Chondrocyte (in vitro differentiated cells): ENCODE results near the gene SLIT3. TPM values are rescaled to one million over a fixed set of nuclear protein-coding genes. Genes with fewer than 3 reads are reported as not detected.

Source experiments
- DNase-seq: peaks from one replicate; pipeline ENCODE4 v3.0.0; 2021; ENCODE audit warnings: mixed read lengths, low spot score
- H3K27ac Mint-ChIP-seq: one replicate; pipeline ENCODE4 v1.8.0; 2021; ENCODE audit warnings: mild to moderate bottlenecking, moderate library complexity, mixed read lengths; ENCODE audit not compliant: unreplicated experiment
- H3K27me3 Mint-ChIP-seq: 2 replicates; pipeline ENCODE4 v1.8.0; 2021; ENCODE audit warnings: low read depth, mixed read lengths
- H3K36me3 Mint-ChIP-seq: 2 replicates; pipeline ENCODE4 v1.8.0; 2021; ENCODE audit warnings: low read depth, mixed read lengths
- H3K4me1 Mint-ChIP-seq: 2 replicates; pipeline ENCODE4 v1.8.0; 2021; ENCODE audit warnings: low read depth, mild to moderate bottlenecking, mixed read lengths
- H3K4me3 Mint-ChIP-seq: one replicate; pipeline ENCODE4 v1.8.0; 2021; ENCODE audit warnings: mild to moderate bottlenecking, moderate library complexity, mixed read lengths; ENCODE audit not compliant: unreplicated experiment
- H3K9me3 Mint-ChIP-seq: 2 replicates; pipeline ENCODE4 v1.8.0; 2021; ENCODE audit warnings: low read depth, mixed read lengths
- CTCF ChIP-seq: fragments of 200-600 bp; sonication (generic); IDR thresholded peaks from 2 replicates; pipeline ENCODE4 v1.5.0; 2021; ENCODE audit warnings: antibody characterized with exemption, mild to moderate bottlenecking, moderate library complexity
- total RNA-seq: library from RNA; stranded (reverse); gene quantifications from 3 replicates; pipeline ENCODE4 v1.2.1, GENCODE V29; 2021

The SLIT3 gene
- total RNA-seq, 1 donor from 2014 or later, result 116 TPM

DNA sequence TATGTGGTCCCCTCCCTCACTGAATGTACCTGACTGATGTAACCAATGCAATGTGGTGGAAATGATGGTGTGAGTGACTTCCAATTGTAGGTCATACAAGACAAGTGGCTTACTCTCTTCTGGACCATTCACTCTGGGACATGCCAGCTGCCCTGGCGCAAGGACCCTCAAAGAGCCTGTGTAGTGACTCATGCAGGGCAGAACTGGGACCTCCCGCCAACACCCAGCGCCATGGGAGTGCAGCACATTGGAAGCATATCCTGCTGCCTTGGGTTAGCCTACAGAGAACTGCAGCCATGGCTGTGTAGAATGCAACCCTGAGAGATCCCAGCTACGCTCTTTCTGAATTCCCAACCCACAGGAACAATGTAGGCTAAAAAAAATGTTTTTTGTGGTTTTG is 631.8 kb downstream of the SLIT3 start:
- TF ChIP-seq CTCF, result no peak
- peak; percentile 54 for DNase-seq
- no peaks in the 10 kb centered on the region for H3K4me1 Mint-ChIP-seq
- no peaks in the 10 kb centered on the region for H3K27me3 Mint-ChIP-seq
- H3K4me3 Mint-ChIP-seq, result no peak overlapping the region
- peaks cover 20% of the 10 kb centered on the region for H3K36me3 Mint-ChIP-seq
- H3K27ac Mint-ChIP-seq, result peak overlapping the region; percentile 41
- H3K9me3 Mint-ChIP-seq, result no peaks in the 10 kb centered on the region

- no peak overlapping the region for H3K27ac Mint-ChIP-seq
- H3K4me3 Mint-ChIP-seq, result no peak overlapping the region
- no peak for TF ChIP-seq CTCF
- H3K9me3 Mint-ChIP-seq, result no peaks in the 10 kb centered on the region
- no peaks in the 10 kb centered on the region for H3K4me1 Mint-ChIP-seq
- DNase-seq, result no peak
- peaks cover 25% of the 10 kb centered on the region for H3K36me3 Mint-ChIP-seq
- H3K27me3 Mint-ChIP-seq, result no peaks in the 10 kb centered on the region
These were observed 632.9 kb downstream of the SLIT3 start for GRCh38 chr5:168668078-168668477.

GRCh38 chr5:168667301-168667840 is 633.6 kb downstream of the SLIT3 start:
- H3K27me3 Mint-ChIP-seq, result no peaks in the 10 kb centered on the region
- DNase-seq, result no peak
- no peak overlapping the region for H3K27ac Mint-ChIP-seq
- H3K4me3 Mint-ChIP-seq, result no peak overlapping the region
- no peaks in the 10 kb centered on the region for H3K4me1 Mint-ChIP-seq
- H3K9me3 Mint-ChIP-seq, result no peaks in the 10 kb centered on the region
- H3K36me3 Mint-ChIP-seq, result peaks cover 23% of the 10 kb centered on the region
- no peak for TF ChIP-seq CTCF

- no peak for DNase-seq
- peaks cover 23% of the 10 kb centered on the region for H3K36me3 Mint-ChIP-seq
- H3K4me3 Mint-ChIP-seq, result no peak overlapping the region
- no peak for TF ChIP-seq CTCF
- H3K4me1 Mint-ChIP-seq, result no peaks in the 10 kb centered on the region
- no peaks in the 10 kb centered on the region for H3K9me3 Mint-ChIP-seq
- no peak overlapping the region for H3K27ac Mint-ChIP-seq
- no peaks in the 10 kb centered on the region for H3K27me3 Mint-ChIP-seq
These were observed 634.6 kb downstream of the SLIT3 start for GRCh38 chr5:168666356-168666755.

DNA sequence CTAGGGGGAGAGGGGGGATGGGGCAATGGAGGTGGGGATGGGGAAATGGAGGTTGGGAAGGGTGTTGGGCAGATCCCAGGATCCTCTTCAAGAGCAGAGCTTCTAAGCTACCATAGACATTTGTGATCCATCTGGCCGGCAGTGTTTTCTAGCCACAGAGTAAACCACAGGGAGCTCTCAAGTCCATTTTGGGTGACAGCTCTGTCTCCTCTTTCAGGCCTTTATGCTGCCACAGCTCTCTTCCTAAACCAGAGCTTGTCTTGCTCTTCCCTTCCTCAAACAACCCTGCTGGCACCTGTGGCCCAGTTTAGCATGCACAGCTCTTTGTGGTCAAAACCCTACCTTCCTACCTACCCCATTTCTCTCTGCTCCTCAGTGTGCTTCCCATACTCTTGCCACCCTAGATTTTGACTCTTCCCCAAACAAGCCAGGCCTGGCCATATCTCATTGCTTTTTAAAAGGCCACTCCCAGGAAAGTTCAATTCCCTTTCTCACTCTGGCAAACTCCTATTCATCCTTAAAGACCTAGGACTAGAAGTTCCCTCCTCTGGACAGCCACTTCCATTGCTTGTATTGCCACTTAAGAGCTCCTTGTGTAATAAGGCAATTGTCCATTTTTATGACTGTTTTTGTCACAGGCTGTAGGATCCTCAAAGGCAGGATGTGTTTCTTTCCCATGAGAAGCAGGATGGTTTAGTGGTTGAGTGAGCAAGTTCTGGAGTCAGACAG is 637.5 kb downstream of the SLIT3 start:
- no peak for DNase-seq
- H3K4me3 Mint-ChIP-seq, result no peak overlapping the region
- no peaks in the 10 kb centered on the region for H3K9me3 Mint-ChIP-seq
- H3K27ac Mint-ChIP-seq, result no peak overlapping the region
- no peak for TF ChIP-seq CTCF
- peaks cover 14% of the 10 kb centered on the region for H3K36me3 Mint-ChIP-seq
- no peaks in the 10 kb centered on the region for H3K27me3 Mint-ChIP-seq
- no peaks in the 10 kb centered on the region for H3K4me1 Mint-ChIP-seq
